Stimulated activated CD4-positive, alpha-beta T cell treated with anti-CD3 and anti-CD28 coated beads, Interleukin-15, amount 100 ng/mL, for 1 hour (primary cell): ENCODE results near the gene ADAT2.

Experiments
- DNase-seq, 2 donors: peaks; one replicate each; pipeline ENCODE4 v3.0.0-alpha.2; 2020; ENCODE audit warnings: low read depth in 1 of 2, low spot score in 1 of 2

The ADAT2 gene

GRCh38 chr6:143399176-143399575, 51.3 kb downstream of the ADAT2 start:
- DNase-seq = no peak

- no peak for DNase-seq
These were observed 53.0 kb downstream of the ADAT2 start for GRCh38 chr6:143397227-143398222.

- no peak for DNase-seq
These were observed 53.8 kb downstream of the ADAT2 start for GRCh38 chr6:143396497-143397226.

- DNase-seq = no peak
These were observed 54.8 kb downstream of the ADAT2 start for GRCh38 chr6:143395699-143396098.

GRCh38 chr6:143394389-143394788, 56.1 kb downstream of the ADAT2 start:
- DNase-seq = no peak

GRCh38 chr6:143390278-143390677, 60.2 kb downstream of the ADAT2 start:
- no peak for DNase-seq

- no peak for DNase-seq
These were observed 64.9 kb downstream of the ADAT2 start for GRCh38 chr6:143385636-143386035.

- DNase-seq = no peak
These were observed 73.6 kb downstream of the ADAT2 start for GRCh38 chr6:143376861-143377260.

GRCh38 chr6:143376375-143376774, 74.1 kb downstream of the ADAT2 start:
- DNase-seq = no peak

GRCh38 chr6:143375022-143375585, 75.4 kb downstream of the ADAT2 start:
- DNase-seq = no peak

- DNase-seq = no peak
These were observed 76.5 kb downstream of the ADAT2 start for GRCh38 chr6:143374014-143374413.
